T1000 (cell line): Measurements from ENCODE around the gene MST1.
A peak's percentile ranks its signal among the peaks of the same experiment; 100 is the strongest.

ENCODE experiments used
- DNase-seq: peaks from one replicate; lab custom pipeline; 2025; ENCODE audit warnings: mixed read lengths; lab: John Stamatoyannopoulos, UW

MST1 gene

DNA sequence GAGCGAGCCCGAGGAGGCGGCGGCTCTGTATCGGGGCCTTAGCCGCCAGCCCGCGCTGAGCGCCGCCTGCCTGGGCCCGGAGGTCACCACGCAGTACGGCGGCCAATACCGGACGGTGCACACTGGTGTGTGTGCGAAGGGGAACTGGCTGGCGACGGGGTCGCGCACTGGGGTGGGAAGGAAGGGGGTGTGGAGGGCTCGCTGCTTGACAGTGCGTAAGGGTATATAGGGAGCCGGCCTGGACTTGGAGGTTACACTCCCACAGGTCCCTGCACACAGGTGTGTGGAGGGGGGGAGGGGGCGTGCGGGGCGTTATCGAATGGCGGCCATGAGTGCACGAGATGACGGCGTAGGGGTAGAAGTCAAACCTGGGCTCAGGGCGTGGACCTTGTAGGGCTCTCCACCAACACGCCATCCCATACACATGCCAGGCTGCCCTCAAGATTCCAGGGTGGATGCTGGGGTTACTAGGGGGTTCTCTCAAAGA, 14.7 kb downstream of the MST1 start:
- no peak for DNase-seq

DNA sequence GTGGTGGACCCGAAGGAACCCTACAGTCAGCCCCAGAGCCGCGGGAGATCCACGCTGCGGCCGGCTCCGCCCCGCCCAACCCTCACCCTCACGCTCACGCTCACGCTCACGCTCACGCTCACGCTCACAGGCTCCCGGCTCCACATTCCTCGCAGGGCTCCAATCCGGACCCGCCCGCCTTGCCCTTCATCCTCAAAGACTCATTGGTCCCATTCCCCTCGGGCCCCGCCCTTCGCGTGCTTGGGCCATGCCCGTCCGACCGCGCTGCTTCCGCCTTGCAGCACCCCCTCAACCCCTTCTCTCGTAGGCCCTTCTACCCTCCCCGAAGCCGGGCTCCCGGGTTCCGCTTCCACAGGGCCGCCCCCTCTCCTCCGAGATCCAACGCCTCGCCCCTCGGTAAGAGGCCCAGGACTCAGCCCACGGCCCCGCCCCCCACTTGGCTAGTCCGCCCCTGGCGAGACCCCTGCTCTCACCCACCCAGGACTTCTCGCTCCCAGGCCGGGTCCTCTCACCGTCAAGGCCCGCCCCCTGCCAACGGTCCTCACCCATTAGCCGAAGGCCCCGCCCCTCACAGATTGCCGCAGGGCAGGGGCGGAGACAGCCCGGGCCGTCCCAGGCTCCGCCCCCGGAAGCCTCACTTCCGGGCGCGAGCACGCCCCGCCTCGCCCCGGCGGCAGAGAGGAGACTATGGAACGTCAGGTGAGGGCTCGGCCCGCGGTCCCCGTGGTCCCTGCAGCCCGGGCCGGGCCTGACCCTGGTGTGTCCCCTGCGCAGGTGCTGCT, 15.4 kb downstream of the MST1 start, which contains the start of gene APEH:
Gene APEH (plus strand): TSS at position 637 of the 782 bp plus-strand sequence. CDS start 51 bp downstream, at position 688.
- no peak for DNase-seq

DNA sequence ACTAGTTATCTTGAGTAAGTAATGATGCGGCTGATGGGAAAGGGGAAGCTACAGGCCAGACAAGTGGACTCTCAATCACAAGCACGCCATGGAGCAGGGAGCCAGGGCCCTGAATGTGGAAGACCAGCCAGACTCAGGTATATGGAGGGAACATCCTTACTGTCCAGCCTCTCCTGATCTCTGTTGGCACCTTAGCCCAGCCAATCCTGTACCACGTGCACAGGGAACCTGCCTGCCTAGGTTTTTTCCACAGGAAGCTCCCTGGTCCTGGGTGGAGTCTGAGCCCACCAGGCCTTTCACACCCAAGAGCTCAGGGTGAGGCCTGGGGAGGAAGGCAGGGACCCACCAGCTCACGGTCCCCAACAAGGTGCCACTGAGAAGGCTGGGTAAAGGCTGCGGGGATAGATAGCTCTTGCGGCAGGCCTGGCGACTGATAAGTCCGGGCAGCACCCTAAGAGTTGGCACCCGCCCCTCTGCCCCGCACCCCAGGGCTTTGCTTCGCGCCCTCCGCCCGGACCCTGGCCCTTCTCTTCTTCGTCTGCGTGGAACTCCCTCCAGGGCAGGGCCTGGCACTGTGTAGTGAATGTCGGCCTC, 16.1 kb downstream of the MST1 start:
- no peak for DNase-seq

DNA sequence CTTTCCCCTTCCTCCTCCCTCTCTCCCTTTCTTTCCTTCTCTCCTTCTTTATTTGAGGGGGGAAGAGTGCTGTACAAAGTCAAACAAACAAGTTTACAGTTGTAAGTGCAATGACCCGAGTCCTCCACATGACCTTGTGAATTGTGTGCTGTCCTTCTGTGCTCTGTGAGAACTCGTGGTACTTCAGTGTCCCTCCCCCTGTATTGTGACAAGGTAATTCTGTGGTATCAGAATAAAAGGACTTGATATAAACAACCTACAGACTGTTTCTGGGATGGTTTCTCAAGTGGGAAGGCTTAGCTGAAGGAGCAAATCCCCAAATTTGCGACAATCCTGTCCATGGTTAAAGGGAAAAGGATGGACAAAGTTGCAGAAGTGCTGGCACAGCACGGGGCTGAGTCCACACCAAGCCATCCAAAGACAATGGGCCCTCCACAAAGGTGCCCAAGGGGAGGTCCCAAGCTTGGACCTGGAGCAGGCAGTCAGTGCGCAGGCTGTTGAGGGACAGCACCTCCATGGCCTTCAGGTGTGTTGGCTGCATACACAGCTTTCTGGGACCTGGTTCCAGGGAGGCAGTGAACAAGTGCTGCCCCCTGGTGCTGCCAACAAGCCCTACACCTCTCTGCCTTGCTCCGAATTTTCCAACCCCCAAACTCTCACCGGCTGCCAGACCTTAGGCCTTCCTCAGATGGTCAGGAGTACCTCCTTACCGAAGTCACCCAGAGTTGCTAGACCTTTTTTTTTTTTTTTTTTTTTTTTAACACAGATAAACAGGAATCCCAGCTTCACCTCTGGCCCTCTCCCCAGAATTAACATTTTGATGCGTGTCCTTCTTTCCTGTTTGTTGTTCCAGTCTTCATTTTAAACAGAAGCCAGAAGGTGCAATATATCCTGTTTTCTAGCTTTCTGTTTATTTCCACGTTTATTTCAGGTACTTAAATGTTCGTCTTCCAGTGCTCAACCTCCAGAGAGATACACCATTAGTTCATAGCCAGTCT, 17.7 kb downstream of the MST1 start:
- DNase-seq = no peak

DNA sequence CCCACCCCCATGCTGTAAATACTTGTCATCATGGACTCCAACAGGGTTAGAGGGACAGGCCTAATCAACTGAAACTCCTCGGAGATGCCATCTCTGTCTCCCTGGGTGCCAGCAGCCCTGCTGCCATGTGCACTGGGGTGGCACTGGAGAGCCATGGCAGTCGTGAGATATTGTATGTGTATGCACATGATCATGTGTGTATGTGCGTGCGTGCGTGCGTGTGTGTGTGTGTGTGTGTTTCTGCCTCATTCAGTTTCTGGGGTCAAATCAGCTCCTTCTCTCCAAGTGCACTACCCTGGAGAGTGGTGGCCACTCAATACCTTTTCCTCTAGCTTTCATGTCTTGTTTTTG, 18.4 kb downstream of the MST1 start:
- no peak for DNase-seq

DNA sequence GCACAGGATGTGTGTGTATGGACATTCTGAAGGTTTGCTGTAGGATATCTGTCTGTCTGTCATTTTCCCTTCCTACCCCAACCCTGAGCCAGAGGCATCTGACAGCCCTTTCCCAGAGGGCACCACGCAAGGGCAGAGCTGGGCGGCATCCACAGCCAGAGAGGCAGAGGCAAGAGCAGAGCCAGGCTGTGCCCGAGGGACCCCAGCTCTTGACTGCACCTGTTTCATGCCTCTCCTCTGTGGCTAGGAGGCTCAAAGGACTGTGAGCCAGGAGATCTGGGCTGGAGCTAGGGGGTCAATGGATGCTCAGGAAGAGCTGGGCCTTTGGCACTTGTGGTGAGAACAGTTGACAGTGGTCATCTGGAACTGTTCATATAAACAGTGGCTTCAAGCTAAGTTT, 19.9 kb downstream of the MST1 start:
- DNase-seq = no peak

DNA sequence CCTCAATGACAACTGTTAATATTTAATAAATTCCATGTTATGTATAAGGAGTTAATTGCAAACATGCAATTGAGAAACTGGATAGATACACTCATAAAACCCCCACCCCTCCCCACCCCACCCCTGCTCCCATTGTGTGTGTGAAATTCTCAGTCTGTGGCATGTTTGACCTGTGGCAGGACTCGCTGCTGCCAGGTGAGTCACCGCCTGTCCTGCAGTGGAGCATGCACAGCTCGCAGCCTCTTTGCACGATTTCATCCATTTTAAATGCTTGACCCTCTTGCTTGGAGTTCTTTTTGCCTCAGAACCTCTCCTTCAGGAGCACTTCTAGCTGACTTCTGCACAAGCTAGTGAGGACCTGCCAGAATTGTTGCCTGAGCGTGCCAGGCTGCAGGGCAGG, 20.4 kb downstream of the MST1 start:
- DNase-seq = peak; percentile 6

DNA sequence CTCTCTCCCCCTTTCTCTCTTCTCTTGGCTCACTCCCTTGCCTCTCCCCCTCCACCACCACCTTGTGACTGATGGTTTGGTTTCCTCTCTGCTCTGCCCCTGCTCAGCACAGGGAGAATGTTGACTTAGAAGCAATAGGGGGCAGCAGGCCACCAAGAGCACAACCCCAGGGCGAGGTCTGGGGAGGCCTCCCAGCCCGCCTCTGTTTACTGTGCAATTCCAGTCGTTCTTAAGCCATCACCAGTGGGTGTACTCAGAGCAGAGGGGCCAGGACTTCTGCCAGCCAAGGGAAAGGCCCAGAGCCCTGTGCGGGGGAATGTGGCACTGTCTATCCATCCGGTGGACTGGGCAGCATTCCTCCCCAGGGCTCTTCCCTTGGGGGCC, 20.9 kb downstream of the MST1 start:
- peak; percentile 12 for DNase-seq

DNA sequence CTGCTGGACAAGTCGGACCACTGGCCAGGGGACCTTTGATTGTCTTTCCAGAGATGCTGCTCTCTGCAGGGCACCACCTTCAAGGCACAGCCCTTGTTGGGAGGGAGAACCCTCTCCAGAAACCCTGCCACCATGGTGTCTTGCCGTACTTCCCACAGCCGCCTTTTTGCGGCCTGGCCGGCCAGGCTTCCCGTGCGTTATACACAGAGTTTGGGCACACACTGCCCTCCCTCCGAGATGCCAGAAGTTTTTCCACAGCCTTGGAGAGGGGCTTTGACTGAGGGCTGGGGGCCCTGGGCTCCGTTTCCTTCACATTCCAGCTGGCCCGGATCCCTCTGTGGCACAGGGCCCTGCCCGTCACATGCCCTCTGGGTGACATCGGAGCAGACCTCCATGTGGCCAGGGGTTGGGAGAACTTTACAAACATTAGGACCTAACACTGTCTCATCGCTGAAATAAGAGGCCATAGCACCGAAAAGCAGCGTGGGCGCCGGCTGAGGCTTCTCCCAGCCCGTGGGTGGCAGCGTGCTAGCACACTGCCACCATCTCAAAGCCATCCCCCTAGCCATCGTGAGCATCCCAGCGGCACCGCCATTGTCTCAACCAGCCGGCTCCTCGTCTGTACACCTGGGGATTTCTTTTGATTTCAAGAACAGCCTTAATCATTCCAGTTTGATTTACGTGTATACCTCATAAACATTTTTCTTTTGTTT, 21.4 kb downstream of the MST1 start:
- no peak for DNase-seq

DNA sequence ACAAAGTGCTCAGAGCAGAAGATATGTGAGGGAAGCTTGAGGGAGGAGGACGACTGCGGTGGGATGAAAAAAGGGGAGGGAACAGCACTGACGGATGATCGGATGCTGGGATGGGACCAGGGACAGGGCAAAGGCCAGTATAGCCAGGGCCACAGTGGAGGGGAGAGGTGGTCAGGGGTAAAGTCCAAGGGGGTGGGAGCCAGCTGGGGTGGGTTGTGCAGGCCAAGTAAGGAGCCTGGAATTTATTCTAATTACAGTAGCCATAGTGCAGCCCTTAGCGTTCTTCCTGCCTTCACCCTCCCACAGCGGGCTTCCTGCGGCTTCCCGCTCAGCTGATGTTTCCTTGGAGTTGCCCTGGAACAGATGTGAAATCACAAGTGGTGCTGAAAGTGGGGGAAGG, 22.7 kb downstream of the MST1 start:
- no peak for DNase-seq

DNA sequence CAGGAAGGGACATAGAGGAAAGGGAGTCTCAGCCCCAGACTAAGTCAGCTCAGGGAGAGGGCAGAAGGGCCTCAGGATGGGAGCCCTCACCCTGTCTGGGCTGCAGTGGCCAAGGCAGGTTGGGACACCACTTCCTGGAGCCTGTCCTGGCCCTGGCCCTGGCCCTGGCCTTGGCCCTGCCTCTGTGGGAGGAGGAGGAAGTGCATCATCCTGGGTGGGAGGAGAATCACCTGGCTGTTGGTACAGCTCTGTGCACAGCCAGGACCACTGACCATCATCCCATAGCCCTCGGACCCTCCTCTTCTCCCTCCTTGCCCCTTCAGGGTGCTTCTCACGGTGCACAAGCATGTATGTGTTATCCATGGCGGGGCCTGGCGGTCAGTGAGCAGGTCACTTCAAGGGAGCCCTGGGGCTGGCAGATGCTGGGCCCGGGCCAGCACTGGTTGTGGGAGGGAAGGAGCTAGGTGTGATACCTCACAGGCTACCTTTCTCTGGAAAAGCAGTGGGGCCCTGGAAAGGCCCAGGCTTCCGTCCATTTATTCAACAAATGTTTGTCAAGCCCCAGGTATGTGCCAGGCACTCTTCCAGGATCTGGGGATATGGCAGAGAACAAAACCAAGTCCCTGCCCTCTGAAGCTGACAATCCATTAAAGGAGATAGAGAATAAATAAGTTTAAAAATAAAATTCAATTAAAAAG, 23.3 kb downstream of the MST1 start:
- no peak for DNase-seq

DNA sequence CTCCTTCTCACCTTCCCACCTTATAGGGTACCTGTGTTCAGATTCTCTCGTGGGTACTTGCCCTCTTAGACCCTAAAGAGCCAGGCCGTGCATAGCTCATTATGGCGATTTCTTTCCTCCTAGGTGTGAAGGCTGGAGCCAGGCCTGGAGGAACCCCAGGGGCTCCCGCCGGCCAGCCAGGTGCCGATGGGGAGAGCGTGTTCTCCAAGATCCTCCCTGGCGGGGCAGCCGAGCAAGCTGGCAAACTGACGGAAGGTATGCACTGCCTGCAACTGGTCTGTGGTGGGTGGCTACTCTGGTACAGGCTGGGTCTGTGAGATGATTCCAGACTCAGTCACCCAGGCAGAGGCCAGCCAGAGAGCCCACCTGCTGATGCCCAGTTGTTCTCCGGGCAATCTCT, 25.0 kb downstream of the MST1 start:
- no peak for DNase-seq

DNA sequence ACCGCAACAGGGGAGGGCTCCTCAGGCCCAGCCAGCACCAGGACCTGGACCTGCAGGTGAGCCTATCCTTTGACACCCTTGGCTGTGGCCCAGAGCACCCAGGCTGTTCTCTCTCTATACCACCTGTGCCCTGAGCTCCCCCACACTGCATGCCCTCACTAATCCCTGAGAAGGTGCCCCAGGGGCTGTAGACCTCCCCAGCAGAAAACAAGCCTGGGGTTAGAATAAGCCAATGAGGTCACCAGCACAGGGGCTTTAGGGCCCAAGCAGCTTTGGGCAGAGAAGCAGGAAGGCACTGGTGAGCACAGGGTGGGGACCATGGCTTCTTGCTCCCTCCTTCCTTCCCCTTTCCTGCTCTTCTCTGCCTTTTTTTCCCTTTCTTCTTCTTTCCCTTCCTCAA, 25.4 kb downstream of the MST1 start:
- DNase-seq = no peak

DNA sequence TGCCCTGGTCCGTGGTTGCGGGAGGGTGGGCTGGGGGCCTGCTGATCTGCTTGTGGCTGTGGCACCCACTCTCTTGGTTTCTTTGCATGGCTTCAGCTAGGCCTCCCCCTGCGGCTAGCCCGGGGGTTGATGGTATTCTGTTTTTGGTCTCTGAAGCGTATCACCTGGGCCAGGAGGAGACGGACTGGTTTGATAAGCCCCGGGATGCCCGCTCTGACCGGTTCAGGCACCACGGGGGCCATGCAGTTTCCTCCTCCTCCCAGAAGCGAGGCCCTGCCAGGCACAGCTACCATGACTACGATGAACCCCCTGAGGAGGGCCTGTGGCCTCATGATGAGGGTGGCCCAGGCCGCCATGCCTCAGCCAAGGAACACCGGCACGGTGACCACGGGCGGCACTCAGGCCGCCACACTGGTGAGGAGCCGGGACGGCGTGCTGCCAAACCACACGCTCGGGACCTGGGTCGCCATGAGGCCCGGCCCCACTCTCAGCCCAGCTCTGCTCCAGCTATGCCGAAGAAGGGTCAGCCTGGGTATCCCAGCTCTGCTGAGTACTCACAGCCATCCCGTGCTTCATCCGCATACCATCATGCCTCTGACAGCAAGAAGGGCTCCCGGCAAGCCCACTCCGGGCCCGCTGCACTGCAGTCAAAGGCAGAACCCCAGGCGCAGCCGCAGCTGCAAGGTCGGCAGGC, 26.4 kb downstream of the MST1 start:
- DNase-seq = no peak

DNA sequence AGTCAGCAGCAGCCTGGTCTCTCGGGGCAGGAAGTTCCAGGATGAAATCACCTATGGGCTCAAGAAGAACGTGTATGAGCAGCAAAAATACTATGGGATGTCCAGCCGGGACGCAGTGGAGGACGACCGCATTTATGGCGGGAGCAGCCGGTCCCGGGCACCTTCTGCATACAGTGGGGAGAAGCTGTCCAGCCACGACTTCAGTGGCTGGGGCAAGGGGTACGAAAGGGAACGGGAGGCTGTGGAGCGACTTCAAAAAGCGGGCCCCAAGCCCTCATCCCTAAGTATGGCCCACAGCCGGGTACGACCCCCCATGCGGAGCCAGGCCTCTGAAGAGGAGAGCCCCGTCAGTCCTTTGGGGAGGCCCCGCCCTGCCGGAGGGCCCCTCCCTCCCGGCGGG, 27.3 kb downstream of the MST1 start:
- no peak for DNase-seq

DNA sequence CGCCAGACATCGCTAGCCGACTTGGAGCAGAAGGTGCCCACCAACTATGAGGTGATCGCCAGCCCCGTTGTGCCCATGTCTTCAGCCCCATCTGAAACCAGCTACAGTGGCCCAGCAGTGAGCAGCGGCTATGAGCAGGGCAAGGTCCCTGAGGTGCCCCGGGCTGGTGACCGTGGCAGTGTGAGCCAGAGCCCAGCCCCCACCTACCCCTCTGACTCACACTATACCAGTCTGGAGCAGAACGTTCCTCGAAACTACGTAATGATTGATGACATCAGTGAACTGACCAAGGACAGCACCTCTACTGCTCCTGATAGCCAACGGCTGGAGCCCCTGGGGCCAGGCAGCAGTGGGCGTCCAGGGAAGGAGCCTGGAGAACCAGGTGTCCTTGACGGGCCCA, 28.0 kb downstream of the MST1 start:
- no peak for DNase-seq

DNA sequence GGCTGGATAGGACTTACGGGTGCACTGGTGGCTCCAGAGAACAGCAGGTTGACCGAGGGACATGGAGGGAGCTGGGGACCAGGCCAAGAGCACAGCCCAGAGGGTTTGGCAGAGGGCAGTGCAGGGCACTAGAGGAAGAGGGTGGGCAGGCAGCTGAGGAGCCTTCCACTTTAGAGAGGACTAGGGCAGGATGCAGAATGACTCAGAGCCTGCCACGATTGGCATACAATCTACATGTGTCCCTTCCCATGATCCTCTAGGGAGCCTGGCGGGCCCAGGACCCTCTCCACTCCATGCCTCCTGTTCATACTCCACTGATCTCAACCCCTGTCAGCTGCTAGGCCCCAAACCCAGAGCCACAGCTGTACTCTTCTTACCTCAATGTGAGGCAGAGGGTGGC, 29.5 kb downstream of the MST1 start:
- DNase-seq = no peak

DNA sequence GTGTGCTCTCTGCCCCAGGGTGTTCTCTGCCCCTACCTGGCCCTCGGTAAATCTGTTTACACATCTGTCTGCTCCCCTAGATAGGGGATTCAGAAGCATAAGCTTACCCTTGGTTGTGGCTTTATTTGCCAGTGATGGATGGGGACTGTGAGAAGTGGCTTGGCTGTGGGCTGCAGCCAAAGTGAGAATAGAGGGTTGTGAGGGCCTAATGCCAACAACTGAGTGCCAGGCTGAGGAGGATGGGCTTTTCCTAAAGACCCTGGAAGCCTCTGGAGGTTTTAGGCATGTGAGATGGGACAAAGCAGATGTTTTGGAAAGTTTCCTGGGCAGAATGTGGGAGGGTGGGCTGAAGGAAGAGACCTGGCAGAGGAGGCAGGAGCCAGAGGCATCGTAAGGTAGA, 30.6 kb downstream of the MST1 start:
- DNase-seq = no peak

DNA sequence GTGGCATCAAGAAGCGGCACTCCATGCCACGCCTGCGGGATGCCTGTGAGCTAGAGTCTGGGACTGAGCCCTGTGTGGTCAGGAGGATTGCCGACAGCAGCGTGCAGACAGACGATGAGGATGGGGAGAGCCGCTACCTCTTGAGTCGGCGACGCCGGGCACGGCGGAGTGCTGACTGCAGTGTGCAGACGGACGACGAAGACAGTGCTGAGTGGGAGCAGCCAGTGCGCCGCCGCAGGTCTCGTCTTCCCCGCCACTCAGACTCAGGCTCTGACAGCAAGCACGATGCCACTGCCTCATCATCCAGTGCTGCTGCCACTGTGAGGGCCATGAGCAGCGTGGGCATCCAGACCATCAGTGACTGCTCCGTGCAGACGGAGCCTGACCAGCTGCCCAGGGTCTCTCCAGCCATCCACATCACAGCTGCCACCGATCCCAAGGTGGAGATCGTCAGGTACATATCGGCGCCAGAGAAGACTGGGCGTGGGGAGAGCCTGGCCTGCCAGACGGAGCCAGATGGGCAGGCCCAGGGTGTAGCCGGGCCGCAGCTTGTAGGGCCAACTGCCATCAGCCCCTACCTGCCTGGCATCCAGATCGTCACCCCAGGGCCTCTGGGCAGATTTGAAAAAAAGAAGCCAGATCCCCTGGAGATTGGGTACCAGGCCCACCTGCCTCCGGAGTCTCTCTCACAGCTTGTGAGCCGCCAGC, 31.9 kb downstream of the MST1 start:
- DNase-seq = no peak

DNA sequence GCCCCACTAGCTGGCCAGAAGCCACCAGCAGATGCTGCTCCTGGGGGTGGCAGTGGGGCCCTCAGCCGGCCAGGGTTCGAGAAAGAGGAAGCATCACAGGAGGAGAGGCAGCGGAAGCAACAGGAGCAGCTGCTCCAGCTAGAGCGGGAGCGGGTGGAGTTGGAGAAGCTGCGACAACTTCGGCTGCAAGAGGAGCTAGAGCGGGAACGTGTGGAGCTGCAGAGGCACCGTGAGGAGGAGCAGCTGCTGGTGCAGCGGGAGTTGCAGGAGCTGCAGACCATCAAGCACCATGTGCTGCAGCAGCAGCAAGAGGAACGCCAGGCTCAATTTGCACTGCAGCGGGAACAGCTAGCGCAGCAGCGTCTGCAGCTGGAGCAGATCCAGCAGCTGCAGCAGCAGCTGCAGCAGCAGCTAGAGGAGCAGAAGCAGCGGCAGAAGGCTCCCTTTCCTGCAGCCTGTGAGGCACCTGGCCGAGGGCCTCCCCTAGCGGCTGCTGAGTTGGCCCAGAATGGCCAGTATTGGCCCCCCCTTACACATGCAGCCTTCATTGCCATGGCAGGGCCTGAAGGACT, 32.6 kb downstream of the MST1 start:
- no peak for DNase-seq
